NCI-H1694 treated with DMSO at 0.1 percent for 48 hours (cell line): ENCODE data around the gene RBM28.
A peak's percentile ranks its signal among the peaks of the same experiment; 100 is the strongest.

Experiments used
- DNase-seq: peaks from one replicate; lab custom pipeline; 2025; lab: John Stamatoyannopoulos, UW

Gene RBM28

DNA sequence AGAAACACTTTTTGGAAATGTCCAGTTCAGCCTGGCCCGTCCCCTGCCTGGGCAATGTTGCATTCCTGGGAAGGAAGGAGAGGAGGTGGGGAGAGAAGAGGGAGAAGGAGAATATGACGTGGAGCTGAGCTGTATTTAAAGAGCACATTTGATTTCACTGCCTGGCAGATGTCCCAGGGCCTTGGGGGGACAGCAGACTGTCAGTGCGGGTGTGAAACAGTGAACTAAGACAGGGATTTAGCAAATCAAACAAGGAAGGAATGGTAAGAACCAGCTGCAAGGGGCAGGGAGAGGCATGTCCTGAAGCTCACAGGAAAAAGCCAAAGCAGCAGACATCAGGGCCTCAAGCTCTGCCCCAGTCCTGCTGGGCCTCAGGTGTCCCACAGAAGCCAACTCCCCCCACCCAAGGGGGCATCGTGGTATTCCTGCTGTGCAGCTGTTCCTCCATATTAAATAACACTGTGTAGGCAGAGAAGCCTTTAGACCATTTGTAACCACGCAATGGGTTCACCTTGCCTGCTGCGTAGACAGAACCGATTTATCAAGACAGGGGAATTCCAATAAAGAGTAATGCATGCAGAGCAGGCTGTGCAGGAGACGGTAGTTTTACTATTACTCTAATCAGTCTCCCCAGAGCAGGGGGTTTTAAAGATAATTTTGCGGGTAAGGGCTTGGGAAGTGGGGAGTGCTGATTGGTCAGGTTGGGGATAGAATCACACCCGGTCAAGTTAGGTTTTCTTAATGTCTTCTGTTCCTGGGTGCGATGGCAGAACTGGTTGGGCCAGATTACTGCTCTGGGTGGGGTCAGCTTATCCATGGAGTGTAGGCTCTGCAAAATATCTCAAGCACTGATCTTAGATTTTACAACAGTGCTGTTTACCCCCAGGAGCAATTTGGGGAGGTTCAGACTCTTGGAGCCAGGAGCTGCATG, 84.3 kb downstream of the RBM28 start:
- DNase-seq: peak; percentile 24

DNA sequence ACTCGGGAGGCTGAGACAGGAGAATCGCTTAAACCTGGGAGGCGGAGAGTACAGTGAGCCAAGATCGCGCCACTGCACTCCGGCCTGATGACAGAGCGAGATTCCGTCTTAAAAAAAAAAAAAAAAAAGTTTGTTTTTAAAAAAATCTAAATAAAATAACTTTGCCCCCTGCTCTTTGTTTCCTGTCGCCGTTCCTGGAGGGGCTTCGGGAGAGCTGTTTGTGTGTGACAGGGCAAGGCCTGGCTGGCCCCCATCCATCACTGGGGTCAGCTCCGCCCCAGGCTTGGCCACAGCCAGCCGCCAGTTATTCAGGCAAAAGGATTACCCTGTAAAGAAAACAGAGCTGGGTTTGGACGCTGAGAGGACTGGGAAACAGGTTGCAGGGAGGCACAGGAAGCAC, 86.2 kb downstream of the RBM28 start:
- no peak for DNase-seq

DNA sequence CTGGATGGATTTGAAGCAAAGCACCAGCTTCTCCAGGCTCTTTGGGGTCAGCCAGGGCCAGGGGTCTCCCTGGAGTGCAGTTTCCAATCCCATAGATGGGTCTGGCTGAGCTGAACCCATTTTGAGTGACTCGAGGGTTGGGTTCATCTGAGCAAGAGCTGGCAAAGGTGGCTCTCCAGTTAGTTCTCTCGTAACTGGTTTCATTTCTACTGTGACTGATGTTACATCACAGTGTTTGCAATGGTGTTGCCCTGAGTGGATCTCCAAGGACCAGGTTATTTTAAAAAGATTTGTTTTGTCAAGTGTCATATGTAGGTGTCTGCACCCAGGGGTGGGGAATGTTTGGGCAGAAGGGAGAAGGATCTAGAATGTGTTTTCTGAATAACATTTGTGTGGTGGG, 88.4 kb downstream of the RBM28 start:
- DNase-seq: no peak

DNA sequence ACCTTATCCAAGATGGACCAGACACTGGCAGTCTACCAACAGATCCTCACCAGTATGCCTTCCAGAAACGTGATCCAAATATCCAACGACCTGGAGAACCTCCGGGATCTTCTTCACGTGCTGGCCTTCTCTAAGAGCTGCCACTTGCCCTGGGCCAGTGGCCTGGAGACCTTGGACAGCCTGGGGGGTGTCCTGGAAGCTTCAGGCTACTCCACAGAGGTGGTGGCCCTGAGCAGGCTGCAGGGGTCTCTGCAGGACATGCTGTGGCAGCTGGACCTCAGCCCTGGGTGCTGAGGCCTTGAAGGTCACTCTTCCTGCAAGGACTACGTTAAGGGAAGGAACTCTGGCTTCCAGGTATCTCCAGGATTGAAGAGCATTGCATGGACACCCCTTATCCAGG, 89.2 kb downstream of the RBM28 start:
- DNase-seq: no peak

DNA sequence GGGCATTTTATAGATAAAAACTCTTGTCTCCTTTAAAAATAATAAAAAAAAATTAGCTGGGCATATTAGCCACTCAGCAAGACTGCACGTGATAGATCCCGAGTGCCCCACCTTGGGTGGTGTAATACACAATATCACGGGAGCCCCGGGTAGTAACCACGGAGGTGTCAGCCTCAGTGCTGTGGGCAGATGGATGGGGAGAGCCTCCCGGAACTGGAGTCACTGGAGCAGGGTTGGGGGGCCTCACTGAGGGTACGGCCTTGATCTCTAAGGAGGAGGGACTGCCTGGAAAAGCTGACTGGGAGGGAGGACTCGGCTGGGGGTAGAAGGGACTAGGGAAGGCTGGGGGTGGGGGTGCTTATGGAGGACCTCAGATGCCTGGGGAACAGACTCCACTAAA, 90.0 kb downstream of the RBM28 start:
- no peak for DNase-seq

DNA sequence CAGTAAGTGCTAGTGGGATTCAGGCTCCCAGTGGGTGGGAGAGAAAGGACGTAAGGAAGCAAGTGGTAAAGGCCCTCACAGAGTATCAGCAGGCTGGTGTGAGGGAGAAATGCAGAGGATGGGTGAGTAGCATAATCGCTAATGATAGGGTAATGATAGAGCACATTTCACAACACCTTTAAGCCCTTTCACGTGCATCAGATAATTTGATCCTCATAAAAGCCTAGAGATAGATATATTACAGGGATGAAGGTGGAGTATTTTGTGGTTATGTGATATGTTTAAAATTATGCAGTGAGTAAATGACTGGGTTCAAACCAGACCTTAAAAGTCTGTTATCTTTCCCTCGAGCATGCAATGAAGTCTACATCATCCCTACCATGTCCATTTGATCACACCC, 92.4 kb downstream of the RBM28 start:
- no peak for DNase-seq
